Cardiac fibroblast (primary cell): ENCODE results near the gene TBC1D22B.
"Not testable (repeated sequence)": the region's sequence is repeated elsewhere in the genome, so short reads cannot be mapped to it uniquely, and the experiment has no call there.

ENCODE experiments used
- DNase-seq, 2 donors: peaks; one replicate each; pipeline versions ENCODE4 v3.0.0 to v3.0.0-alpha.2; 2010; ENCODE audit warnings: low read depth in 2 of 2
- H3K4me3 ChIP-seq, 2 donors: replicated peaks in 1 of 2; 1 replicate in 1 of 2; 2 replicates in 1 of 2; pipeline ENCODE4 v1.5.1; 2011; ENCODE audit warnings: low read depth in 2 of 2, low read length in 2 of 2, mild to moderate bottlenecking in 2 of 2, moderate library complexity in 1 of 2
- TF ChIP-seq, protein P1 (sequence below): IDR thresholded peaks from one replicate; pipeline ENCODE4 v1.5.1; 2011; ENCODE audit warnings: low read depth, mild to moderate bottlenecking, low read length, inconsistent platforms

Gene TBC1D22B

DNA sequence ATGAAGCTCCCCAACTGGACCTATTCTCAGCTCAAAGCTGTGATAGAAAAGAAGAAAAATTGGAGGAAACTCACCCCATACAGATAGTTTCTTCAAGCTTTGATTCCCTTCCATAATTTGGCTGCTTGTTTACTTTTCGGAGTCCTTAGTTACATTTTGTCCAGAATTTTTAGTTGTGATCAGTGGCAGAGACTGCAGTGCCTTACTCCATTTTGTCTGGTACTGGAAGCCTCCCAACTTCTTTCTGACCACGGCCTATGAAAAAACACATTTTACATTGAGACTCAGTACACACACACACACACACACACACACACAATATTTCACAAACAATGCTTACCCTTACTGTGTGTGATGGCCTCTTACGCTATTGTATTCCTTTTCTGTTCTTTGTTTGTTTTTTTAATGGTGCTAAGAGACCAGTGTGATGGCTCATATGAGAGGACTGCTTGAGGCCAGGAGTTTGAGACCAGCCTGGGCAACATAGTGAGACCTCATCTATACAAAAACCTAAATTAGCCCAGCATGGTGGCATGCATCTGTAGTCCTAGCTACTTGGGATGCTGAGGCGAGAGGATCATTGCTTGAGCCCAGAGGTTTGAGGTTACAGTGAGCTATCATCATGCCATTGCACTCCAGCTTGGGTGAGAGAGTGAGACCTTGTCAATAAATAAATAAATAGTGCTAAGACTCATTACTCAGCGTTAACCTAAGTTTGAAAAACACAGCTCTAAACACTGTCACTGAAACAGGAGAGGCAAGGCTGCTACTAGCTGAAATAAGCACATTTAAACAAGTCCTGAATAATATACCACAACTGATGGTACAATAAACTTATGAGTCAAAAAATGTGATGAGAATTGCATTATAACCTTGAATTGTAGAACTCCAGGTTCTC is 82.4 kb downstream of the TBC1D22B start:
- TF ChIP-seq, protein P1, sequence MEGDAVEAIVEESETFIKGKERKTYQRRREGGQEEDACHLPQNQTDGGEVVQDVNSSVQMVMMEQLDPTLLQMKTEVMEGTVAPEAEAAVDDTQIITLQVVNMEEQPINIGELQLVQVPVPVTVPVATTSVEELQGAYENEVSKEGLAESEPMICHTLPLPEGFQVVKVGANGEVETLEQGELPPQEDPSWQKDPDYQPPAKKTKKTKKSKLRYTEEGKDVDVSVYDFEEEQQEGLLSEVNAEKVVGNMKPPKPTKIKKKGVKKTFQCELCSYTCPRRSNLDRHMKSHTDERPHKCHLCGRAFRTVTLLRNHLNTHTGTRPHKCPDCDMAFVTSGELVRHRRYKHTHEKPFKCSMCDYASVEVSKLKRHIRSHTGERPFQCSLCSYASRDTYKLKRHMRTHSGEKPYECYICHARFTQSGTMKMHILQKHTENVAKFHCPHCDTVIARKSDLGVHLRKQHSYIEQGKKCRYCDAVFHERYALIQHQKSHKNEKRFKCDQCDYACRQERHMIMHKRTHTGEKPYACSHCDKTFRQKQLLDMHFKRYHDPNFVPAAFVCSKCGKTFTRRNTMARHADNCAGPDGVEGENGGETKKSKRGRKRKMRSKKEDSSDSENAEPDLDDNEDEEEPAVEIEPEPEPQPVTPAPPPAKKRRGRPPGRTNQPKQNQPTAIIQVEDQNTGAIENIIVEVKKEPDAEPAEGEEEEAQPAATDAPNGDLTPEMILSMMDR = no peak
- H3K4me3 ChIP-seq = no peak overlapping the region
- peak; percentile 3 to 32 for DNase-seq

DNA sequence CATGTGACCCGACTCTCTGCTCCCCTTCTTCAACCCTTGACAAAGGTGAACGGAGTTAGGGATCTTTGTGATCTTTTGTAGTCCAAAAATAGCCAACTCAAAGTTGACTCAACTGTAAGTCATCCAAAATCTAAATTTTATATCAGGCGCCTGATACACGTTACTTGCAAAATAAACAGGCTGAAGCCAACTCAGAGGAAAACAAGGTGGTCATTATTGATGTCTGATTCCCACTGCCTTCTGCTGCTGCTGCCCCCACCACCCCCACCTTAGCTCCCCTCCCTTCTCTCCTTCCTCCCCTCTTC is 83.0 kb downstream of the TBC1D22B start:
- H3K4me3 ChIP-seq = no peak overlapping the region
- TF ChIP-seq, protein P1 = no peak
- DNase-seq = peak in 1 of 2 donors; percentile 33

DNA sequence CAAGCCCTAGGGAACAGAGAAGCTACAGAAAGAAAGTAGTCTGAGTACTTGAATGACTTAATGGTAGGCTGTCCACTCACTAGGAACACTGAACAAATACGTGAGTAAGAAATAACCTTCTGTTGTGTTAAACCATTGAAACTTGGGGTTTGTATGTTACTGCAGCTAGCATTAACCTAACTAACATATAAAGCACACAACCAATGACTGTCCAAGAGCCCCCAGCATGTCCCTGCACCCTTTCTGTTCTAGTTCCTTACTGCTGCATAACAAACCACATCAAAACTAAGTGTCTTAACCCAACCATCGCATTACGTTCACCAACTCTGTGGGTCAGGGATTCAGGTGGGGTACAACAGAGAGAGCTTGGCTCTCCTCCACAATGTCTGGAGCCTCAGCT is 85.7 kb downstream of the TBC1D22B start:
- DNase-seq = no peak
- TF ChIP-seq, protein P1 = no peak
- H3K4me3 ChIP-seq = no peak overlapping the region

DNA sequence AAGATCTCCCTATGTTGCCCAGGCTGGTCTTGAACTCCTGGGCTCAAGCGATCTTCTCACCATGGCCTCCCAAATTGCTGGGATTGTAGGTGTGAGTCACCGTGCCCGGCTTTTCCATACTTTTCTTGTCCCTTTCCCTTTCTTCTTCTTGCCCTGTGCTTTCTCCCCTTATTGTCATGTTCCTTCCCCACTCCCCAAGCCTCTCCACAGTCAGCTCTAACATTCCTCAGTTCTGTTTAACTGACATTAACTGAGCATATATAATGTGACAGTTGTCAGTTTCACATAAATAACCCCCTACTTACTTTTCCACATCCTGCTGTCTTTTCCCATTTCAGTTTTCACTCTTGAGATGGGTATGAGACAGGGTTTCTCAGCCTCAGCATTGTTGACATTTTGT is 86.7 kb downstream of the TBC1D22B start:
- no peak overlapping the region for H3K4me3 ChIP-seq
- no peak for DNase-seq
- TF ChIP-seq, protein P1 = no peak

DNA sequence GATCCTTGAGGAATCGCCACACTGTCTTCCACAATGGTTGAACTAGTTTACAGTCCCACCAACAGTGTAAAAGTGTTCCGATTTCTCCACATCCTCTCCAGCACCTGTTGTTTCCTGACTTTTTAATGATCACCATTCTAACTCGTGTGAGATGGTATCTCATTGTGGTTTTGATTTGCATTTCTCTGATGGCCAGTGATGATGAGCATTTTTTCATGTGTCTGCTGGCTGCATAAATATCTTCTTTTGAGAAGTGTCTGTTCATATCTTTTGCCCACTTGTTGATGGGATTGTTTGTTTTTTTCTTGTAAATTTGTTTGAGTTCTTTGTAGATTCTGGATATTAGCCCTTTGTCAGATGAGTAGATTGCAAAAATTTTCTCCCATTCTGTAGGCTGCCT is 88.2 kb downstream of the TBC1D22B start:
- not testable (repeated sequence) for DNase-seq, H3K4me3 ChIP-seq

DNA sequence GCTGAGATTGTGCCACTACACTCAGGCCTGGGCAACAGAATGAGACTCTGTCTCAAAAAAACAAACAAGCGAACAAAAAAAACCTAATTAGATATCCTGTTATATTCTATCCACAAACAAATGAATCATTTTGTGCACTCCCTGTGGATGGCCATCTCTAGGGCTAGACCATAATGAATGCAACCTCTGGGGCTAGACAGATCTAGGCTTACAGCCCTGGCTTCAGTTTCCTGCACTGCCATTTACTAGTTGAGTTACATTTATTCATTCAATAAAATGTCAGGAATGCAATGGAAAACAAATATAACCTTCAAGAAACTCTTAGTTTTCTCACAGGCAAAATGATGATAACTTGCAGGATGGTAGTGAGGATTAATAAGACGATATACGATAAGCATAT is 89.6 kb downstream of the TBC1D22B start:
- DNase-seq = no peak
- no peak overlapping the region for H3K4me3 ChIP-seq
- TF ChIP-seq, protein P1 = no peak

DNA sequence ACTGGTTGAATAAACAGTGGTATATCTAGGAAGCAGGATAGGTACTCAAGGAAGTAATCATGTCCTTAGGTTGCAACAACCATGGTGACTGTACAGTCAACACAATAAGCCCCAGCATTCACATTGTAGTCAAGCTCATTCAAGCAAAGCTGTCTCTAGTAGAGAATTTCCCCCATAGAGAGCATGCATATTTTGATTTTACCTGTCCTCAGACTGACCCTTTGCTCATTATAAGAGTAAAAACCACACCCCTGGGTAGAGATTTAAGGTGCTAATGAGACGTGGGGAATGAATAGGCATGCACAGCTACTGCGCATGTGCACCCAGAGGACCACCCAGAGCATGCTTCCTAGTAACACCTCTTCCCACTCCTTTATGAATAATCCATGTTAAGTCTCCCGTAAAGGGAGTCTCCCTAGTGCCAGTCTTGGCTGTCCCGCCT is 90.1 kb downstream of the TBC1D22B start:
- TF ChIP-seq, protein P1 = no peak
- DNase-seq = no peak
- no peak overlapping the region for H3K4me3 ChIP-seq
